ENCODE results near the gene NPLOC4.
"Not testable (repeated sequence)": the region's sequence is repeated elsewhere in the genome, so short reads cannot be mapped to it uniquely, and the experiment has no call there.

Gene NPLOC4

GRCh38 chr17:81534157-81535006, 102.5 kb downstream of the NPLOC4 start:
- H3K9me3 Mint-ChIP-seq, result no peaks in the 10 kb centered on the region

GRCh38 chr17:81533339-81534141, 103.4 kb downstream of the NPLOC4 start:
- Mint-ChIP-seq H3K4me1 (ENCODE audit: low read depth) (peaks cover 12% of the 10 kb centered on the region), H3K9me3 (no peaks in the 10 kb centered on the region), H3K27ac (no peak overlapping the region), H3K4me3 (no peak overlapping the region), H3K36me3 (ENCODE audit: low read depth) (peaks cover 10% of the 10 kb centered on the region), H3K27me3 (peaks cover 62% of the 10 kb centered on the region)
- intact Hi-C loops (cut with micrococcal nuclease), result no loop called here

More at GRCh38 chr17:81534157-81535006, 102.5 kb downstream of the NPLOC4 start:
- Mint-ChIP-seq H3K4me3 (no peak overlapping the region), H3K4me1 (ENCODE audit: low read depth) (peaks cover 12% of the 10 kb centered on the region), H3K27ac (no peak overlapping the region), H3K27me3 (peaks cover 58% of the 10 kb centered on the region), H3K36me3 (ENCODE audit: low read depth) (peaks cover 18% of the 10 kb centered on the region)
- intact Hi-C loops (cut with micrococcal nuclease), result no loop called here

GRCh38 chr17:81532490-81533287, 104.2 kb downstream of the NPLOC4 start:
- Mint-ChIP-seq H3K9me3 (no peaks in the 10 kb centered on the region), H3K27ac (no peak overlapping the region), H3K36me3 (ENCODE audit: low read depth) (peaks cover 1% of the 10 kb centered on the region), H3K4me3 (no peak overlapping the region), H3K4me1 (ENCODE audit: low read depth) (peaks cover 6% of the 10 kb centered on the region), H3K27me3 (peaks cover 59% of the 10 kb centered on the region)
- intact Hi-C loops (cut with micrococcal nuclease), result no loop called here

DNA sequence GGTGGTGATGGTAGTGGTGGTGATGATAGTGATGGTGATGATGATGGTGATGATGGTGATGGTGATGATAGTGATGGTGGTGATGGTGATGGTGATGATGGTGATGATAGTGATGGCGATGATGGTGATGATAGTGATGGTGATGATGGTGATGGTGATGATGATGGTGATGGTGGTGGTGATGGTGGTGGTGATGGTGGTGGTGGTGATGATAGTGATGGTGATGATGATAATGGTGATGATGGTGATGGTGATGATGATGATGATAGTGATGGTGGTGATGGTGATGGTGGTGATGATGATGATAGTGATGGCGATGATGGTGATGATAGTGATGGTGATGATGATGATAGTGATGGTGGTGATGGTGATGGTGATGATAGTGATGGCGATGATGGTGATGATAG, 104.9 kb downstream of the NPLOC4 start:
- intact Hi-C loops (cut with micrococcal nuclease); H3K4me3 Mint-ChIP-seq; H3K4me1 Mint-ChIP-seq (ENCODE audit: low read depth); H3K9me3 Mint-ChIP-seq; H3K27ac Mint-ChIP-seq; H3K36me3 Mint-ChIP-seq (ENCODE audit: low read depth): not testable (repeated sequence)
- peaks cover 59% of the 10 kb centered on the region for H3K27me3 Mint-ChIP-seq

DNA sequence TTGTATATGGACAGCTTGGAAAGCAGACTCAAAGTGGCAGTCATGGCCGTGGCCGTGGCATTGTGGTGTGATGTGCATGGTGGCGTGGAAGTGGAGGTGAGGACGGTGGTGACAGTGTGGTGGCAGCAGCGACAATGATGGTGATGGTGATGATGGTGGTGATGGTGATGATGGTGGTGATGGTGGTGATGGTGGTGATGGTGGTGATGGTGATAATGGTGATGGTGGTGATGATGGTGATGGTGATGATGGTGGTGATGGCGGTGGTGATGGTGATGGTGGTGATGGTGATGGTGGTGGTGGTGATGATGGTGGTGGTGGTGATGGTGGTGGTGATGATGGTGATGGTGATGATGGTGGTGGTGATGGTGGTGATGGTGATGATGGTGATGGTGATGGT, 105.9 kb downstream of the NPLOC4 start:
- intact Hi-C loops (cut with micrococcal nuclease); H3K4me3 Mint-ChIP-seq; H3K36me3 Mint-ChIP-seq (ENCODE audit: low read depth); H3K27ac Mint-ChIP-seq; H3K9me3 Mint-ChIP-seq; H3K4me1 Mint-ChIP-seq (ENCODE audit: low read depth): not testable (repeated sequence)
- peaks cover 61% of the 10 kb centered on the region for H3K27me3 Mint-ChIP-seq

DNA sequence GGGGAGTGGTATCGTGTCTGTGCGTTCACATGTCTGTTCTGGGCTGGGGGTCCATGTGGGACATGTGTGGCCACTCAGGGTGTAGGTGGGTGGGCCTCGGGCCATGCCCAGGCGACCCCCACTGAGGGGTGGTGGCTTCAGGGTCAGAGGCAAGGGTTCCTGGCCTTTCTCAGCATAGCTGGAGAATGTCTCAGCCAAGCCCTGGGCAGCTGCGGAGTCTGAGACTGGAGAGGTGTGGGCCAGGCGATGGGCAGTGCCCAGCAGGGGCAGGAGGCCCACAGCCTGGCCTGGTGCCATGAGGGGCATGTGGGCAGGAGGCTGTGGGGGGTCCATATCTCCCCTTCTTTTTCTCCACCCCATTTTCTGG, 107.5 kb downstream of the NPLOC4 start:
- Mint-ChIP-seq H3K4me1 (ENCODE audit: low read depth) (no peaks in the 10 kb centered on the region), H3K36me3 (ENCODE audit: low read depth) (no peaks in the 10 kb centered on the region), H3K4me3 (no peak overlapping the region), H3K9me3 (no peaks in the 10 kb centered on the region), H3K27me3 (peaks cover 58% of the 10 kb centered on the region), H3K27ac (no peak overlapping the region)
- intact Hi-C loops (cut with micrococcal nuclease), result no loop called here

- H3K27me3 Mint-ChIP-seq, result peaks cover 59% of the 10 kb centered on the region
- H3K36me3 Mint-ChIP-seq (ENCODE audit: low read depth), result no peaks in the 10 kb centered on the region
- H3K9me3 Mint-ChIP-seq, result no peaks in the 10 kb centered on the region
- intact Hi-C loops (cut with micrococcal nuclease), result no loop called here
- peaks cover under 1% of the 10 kb centered on the region for H3K4me1 Mint-ChIP-seq (ENCODE audit: low read depth)
- H3K4me3 Mint-ChIP-seq, result no peak overlapping the region
- no peak overlapping the region for H3K27ac Mint-ChIP-seq
Observed at GRCh38 chr17:81528651-81529436, 108.1 kb downstream of the NPLOC4 start.

- intact Hi-C loops (cut with micrococcal nuclease), result no loop called here
- no peaks in the 10 kb centered on the region for H3K36me3 Mint-ChIP-seq (ENCODE audit: low read depth)
- no peaks in the 10 kb centered on the region for H3K9me3 Mint-ChIP-seq
- no peak overlapping the region for H3K4me3 Mint-ChIP-seq
- no peak overlapping the region for H3K27ac Mint-ChIP-seq
- H3K4me1 Mint-ChIP-seq (ENCODE audit: low read depth), result peaks cover 6% of the 10 kb centered on the region
- peaks cover 59% of the 10 kb centered on the region for H3K27me3 Mint-ChIP-seq
Observed at GRCh38 chr17:81528384-81528650, 108.6 kb downstream of the NPLOC4 start.

DNA sequence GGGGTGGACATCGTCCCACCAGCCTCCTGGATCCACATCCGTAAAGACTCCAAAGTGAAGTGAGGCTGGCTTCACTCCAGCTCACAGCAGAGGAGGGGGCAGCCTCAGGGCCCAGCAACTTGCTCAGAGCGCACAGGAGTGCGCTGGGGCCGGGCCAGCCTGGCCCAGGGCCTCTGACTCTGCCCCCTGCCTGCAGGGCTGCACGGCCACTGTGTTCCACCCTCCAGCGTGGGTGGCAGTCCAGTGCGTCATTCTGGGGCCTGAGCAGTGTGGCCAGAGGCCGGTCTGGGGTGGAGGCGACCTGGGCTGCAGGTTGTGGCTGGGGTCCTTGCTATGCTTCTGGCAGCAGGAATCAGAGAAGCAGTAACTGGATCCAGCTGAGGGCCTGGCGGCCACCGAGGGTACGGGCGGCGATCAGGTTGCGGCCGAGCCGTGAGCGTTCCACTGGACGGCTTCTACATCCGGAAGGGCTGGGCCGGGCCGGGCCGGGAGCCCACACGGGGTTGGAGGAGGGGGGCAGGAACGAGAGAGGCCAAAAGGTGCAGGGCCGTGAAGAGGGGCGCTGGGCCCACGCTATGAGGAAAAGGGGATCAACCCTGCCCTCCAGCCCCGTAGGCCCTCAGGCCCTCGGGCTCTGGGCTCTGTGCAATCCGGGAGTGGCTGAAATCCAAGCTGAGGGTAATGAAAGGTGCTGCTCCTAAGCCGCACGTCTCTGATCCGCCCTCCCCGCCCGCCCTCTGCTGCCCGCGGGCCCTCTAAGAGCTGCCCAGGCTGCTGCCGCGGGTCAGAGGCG, 109.1 kb downstream of the NPLOC4 start, which contains the start of gene FSCN2:
Gene FSCN2, plus strand, starts transcription at position 787 of the 793 bp plus-strand sequence. CDS start 155 bp downstream, outside the sequence.
- Mint-ChIP-seq H3K4me1 (ENCODE audit: low read depth) (peaks cover 8% of the 10 kb centered on the region), H3K27ac (no peak within 1 kb of the TSS), H3K36me3 (ENCODE audit: low read depth) (no peaks in the 10 kb centered on the region), H3K4me3 (no peak within 1 kb of the TSS), H3K9me3 (no peaks in the 10 kb centered on the region), H3K27me3 (peaks cover 61% of the 10 kb centered on the region)
- intact Hi-C loops (cut with micrococcal nuclease), result no loop called here

- intact Hi-C loops (cut with micrococcal nuclease), result no loop called here
- no peaks in the 10 kb centered on the region for H3K36me3 Mint-ChIP-seq (ENCODE audit: low read depth)
- peaks cover 8% of the 10 kb centered on the region for H3K4me1 Mint-ChIP-seq (ENCODE audit: low read depth)
- H3K4me3 Mint-ChIP-seq, result no peak overlapping the region
- H3K9me3 Mint-ChIP-seq, result no peaks in the 10 kb centered on the region
- H3K27ac Mint-ChIP-seq, result no peak overlapping the region
- peaks cover 70% of the 10 kb centered on the region for H3K27me3 Mint-ChIP-seq
Observed at GRCh38 chr17:81526662-81527571, 110.0 kb downstream of the NPLOC4 start.

DNA sequence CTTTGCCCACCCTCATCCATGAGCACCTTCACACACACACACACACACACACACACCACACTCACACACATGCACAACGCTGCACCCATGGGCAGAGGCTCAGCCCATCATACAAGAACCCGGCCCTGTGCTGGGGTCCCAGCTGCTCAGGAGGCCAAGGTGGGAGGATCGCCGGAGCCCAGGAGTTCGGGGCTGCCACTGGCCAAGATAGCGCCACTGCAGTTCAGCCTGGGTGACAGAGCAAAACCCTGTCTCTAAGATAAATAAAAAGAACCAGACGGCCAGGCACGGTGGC, 112.1 kb downstream of the NPLOC4 start:
- Mint-ChIP-seq H3K27ac (no peak overlapping the region), H3K4me3 (no peak overlapping the region), H3K4me1 (ENCODE audit: low read depth) (peaks cover 8% of the 10 kb centered on the region), H3K9me3 (no peaks in the 10 kb centered on the region), H3K27me3 (peaks cover 83% of the 10 kb centered on the region), H3K36me3 (ENCODE audit: low read depth) (no peaks in the 10 kb centered on the region)
- intact Hi-C loops (cut with micrococcal nuclease), result no loop called here

Data from dendritic cell treated with granulocyte-macrophage colony-stimulating factor and Interleukin-4, amounts not matched to agents 40 ng/mL and 50 ng/mL, for 4 days (primary cell).